ENCODE measurements around the gene ENPP3. TPM values are rescaled to one million over a fixed set of nuclear protein-coding genes. Genes with fewer than 3 reads are reported as not detected.

ENPP3 gene
- total and polyA plus RNA-seq, 2 donors (not counting 1 experiment from before 2014, with no cell fraction given), result 0.18 to 0.25 TPM

DNA sequence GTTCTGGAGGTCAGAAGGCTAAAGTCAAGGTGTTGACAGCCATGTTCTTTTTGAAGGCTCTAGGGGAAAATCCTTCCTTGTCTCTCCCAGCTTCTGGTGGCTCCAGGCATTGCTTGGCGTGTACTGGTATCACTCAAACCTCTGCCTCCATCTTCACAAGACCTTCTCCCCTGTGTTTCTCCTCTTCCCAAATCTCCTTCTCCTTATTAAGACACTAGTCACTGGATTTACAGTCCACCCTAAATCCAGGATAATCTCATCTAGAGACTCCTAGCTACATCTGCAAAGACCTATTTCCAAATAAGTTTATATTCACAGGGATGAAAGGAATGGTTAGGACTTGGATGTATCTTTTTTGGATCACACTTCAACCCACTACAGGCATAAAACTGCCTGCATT lies 99.7 kb downstream of the ENPP3 start:
- Mint-ChIP-seq H3K27ac (no peak overlapping the region), H3K9me3 (ENCODE audit: insufficient read depth) (no peaks in the 10 kb centered on the region), H3K27me3 (peaks cover under 1% of the 10 kb centered on the region), H3K4me3 (no peak overlapping the region), H3K4me1 (peaks cover 5% of the 10 kb centered on the region)
- WGBS (ENCODE audit: insufficient coverage), result no CpG with 5 or more reads among the region's 1 CpG
- no peaks in the 10 kb centered on the region for H3K9me3 ChIP-seq (ENCODE audit: control extremely low read depth in 1 of 3, control insufficient read depth in 2 of 3, insufficient read depth in 1 of 3, low read length in 2 of 3)
- H2AFZ ChIP-seq (ENCODE audit: insufficient read depth, low read depth, low read length, poor library complexity, severe bottlenecking), result no peak overlapping the region
- peaks cover 1 to 3% of the 10 kb centered on the region in 2 donors for H3K4me1 ChIP-seq (ENCODE audit: control insufficient read depth in 2 of 2, insufficient read depth in 2 of 2, low read length in 2 of 2)
- H3K36me3 ChIP-seq (replicated peaks in 1 of 2; ENCODE audit: control extremely low read depth in 1 of 2, control insufficient read depth in 1 of 2, extremely low read depth in 1 of 2, insufficient read depth in 2 of 2, low read length in 1 of 2), result no peaks in the 10 kb centered on the region
- ATAC-seq (ENCODE audit: low read depth), result no peak
- H4K20me1 ChIP-seq (ENCODE audit: control insufficient read depth, insufficient read depth, low read length, poor library complexity, severe bottlenecking), result no peaks in the 10 kb centered on the region
- DNase-seq, result no peak
- H3K27me3 ChIP-seq (replicated peaks in 1 of 4; ENCODE audit: control extremely low read depth in 1 of 4, control insufficient read depth in 3 of 4, insufficient read depth in 4 of 4, low read length in 3 of 4), result no peaks in the 10 kb centered on the region
- ChIA-PET CTCF (no interaction called here), POLR2A (no interaction called here)
- no peaks in the 10 kb centered on the region for H3K79me2 ChIP-seq (ENCODE audit: control insufficient read depth, insufficient read depth, low read length)
- no peak overlapping the region for H3K9ac ChIP-seq (ENCODE audit: low read length)
- no peak overlapping the region for H3K4me2 ChIP-seq (replicated peaks; ENCODE audit: low read depth, low read length, poor library complexity, severe bottlenecking)
- H3K4me3 ChIP-seq (ENCODE audit: control extremely low read depth in 1 of 5, extremely low read depth in 1 of 5, insufficient read depth in 1 of 5, low read depth in 2 of 5, low read length in 4 of 5), result no peak overlapping the region
- intact Hi-C loops (cut with micrococcal nuclease), result no loop called here
- TF ChIP-seq, protein P1, sequence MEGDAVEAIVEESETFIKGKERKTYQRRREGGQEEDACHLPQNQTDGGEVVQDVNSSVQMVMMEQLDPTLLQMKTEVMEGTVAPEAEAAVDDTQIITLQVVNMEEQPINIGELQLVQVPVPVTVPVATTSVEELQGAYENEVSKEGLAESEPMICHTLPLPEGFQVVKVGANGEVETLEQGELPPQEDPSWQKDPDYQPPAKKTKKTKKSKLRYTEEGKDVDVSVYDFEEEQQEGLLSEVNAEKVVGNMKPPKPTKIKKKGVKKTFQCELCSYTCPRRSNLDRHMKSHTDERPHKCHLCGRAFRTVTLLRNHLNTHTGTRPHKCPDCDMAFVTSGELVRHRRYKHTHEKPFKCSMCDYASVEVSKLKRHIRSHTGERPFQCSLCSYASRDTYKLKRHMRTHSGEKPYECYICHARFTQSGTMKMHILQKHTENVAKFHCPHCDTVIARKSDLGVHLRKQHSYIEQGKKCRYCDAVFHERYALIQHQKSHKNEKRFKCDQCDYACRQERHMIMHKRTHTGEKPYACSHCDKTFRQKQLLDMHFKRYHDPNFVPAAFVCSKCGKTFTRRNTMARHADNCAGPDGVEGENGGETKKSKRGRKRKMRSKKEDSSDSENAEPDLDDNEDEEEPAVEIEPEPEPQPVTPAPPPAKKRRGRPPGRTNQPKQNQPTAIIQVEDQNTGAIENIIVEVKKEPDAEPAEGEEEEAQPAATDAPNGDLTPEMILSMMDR (IDR thresholded peaks at IDR 0.05), result no peak
- TF ChIP-seq EZH2 (IDR thresholded peaks at IDR 0.05; ENCODE audit: borderline replicate concordance, insufficient read depth, low read depth, low read length, poor library complexity, severe bottlenecking), result no peak
- no peak overlapping the region for H3K27ac ChIP-seq (ENCODE audit: low read length in 2 of 2)

GRCh38 chr6:131739136-131739535 lies 102.0 kb downstream of the ENPP3 start:
- Histone ChIP-seq H3K4me3 (ENCODE audit: control extremely low read depth in 1 of 5, extremely low read depth in 1 of 5, insufficient read depth in 1 of 5, low read depth in 2 of 5, low read length in 4 of 5) (no peak overlapping the region), H4K20me1 (ENCODE audit: control insufficient read depth, insufficient read depth, low read length, poor library complexity, severe bottlenecking) (no peaks in the 10 kb centered on the region), H3K27me3 (replicated peaks in 1 of 4; ENCODE audit: control extremely low read depth in 1 of 4, control insufficient read depth in 3 of 4, insufficient read depth in 4 of 4, low read length in 3 of 4) (peaks cover 0 to 1% (median 0%) of the 10 kb centered on the region in 4 experiments), H3K79me2 (ENCODE audit: control insufficient read depth, insufficient read depth, low read length) (no peaks in the 10 kb centered on the region), H3K36me3 (replicated peaks in 1 of 2; ENCODE audit: control extremely low read depth in 1 of 2, control insufficient read depth in 1 of 2, extremely low read depth in 1 of 2, insufficient read depth in 2 of 2, low read length in 1 of 2) (no peaks in the 10 kb centered on the region), H2AFZ (ENCODE audit: insufficient read depth, low read depth, low read length, poor library complexity, severe bottlenecking) (no peak overlapping the region), H3K4me2 (replicated peaks; ENCODE audit: low read depth, low read length, poor library complexity, severe bottlenecking) (no peak overlapping the region), H3K4me1 (ENCODE audit: control insufficient read depth in 2 of 2, insufficient read depth in 2 of 2, low read length in 2 of 2) (peaks cover 3 to 4% of the 10 kb centered on the region in 2 donors), H3K9me3 (ENCODE audit: control extremely low read depth in 1 of 3, control insufficient read depth in 2 of 3, insufficient read depth in 1 of 3, low read length in 2 of 3) (no peaks in the 10 kb centered on the region), H3K27ac (ENCODE audit: low read length in 2 of 2) (no peak overlapping the region), H3K9ac (ENCODE audit: low read length) (no peak overlapping the region)
- no peak for ATAC-seq (ENCODE audit: low read depth)
- Mint-ChIP-seq H3K4me1 (peaks cover 7% of the 10 kb centered on the region), H3K4me3 (no peak overlapping the region), H3K27me3 (peaks cover 1% of the 10 kb centered on the region), H3K27ac (no peak overlapping the region), H3K9me3 (ENCODE audit: insufficient read depth) (no peaks in the 10 kb centered on the region)
- no peak for TF ChIP-seq EZH2 (IDR thresholded peaks at IDR 0.05; ENCODE audit: borderline replicate concordance, insufficient read depth, low read depth, low read length, poor library complexity, severe bottlenecking)
- TF ChIP-seq, protein P1 (IDR thresholded peaks at IDR 0.05), result no peak
- ChIA-PET CTCF (no interaction called here), POLR2A (no interaction called here)
- no peak for DNase-seq
- no CpG with 5 or more reads among the region's 5 CpGs for WGBS (ENCODE audit: insufficient coverage)
- intact Hi-C loops (cut with micrococcal nuclease), result no loop called here
